Measurements from ENCODE around the gene HNRNPF. TPM values are rescaled to one million over a fixed set of nuclear protein-coding genes. Genes with fewer than 3 reads are reported as not detected.

The HNRNPF gene
- total and polyA plus RNA-seq, 2 of the 8 experiments (the other 6 are each of a cell fraction or from before 2014, with no cell fraction given): 209 to 389 TPM

DNA sequence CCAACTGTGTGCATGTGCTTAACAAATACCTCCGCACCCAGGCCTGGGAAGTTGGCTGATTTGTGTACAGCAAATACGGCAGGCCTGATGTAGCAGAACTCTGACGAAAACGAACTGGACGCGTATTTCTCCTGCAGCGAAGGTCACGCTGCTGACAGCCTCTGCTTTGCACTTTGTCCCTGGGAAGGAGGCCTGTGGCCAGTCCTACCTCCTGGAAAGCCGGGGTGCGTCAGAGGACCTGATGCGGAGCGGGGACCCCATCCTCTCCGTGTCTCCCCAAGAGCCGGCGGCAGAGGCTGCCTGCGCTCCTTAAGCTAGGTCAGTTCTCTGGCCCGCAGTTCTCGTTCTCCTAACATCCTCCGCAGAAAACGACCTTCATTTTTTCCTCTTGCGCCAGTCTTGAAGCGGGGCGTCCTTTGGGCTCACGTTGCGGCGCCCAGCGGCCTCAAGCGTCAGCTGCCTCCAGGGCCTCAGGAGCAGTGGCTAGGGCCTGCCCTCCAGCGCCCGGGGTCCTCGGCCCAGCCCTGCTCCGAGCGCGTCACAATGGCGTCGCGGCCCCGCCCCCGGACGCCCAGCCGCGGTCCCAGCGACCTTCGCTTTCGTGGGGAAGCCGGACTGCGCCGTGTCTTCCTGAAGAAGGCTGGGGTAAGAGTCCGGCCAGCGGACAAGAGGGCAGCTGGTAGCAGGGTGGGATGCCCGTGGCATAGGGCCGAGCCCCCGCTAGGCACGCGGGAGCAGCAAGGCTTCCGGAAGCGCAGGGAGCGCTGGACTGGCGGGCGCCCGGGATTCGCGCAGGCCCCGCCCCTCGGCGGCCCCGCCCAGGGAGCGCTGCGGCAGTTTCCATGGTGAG, 27.5 kb upstream of the HNRNPF start, which contains the start of gene ZNF487 (continued):
- TF ChIP-seq, protein P1, sequence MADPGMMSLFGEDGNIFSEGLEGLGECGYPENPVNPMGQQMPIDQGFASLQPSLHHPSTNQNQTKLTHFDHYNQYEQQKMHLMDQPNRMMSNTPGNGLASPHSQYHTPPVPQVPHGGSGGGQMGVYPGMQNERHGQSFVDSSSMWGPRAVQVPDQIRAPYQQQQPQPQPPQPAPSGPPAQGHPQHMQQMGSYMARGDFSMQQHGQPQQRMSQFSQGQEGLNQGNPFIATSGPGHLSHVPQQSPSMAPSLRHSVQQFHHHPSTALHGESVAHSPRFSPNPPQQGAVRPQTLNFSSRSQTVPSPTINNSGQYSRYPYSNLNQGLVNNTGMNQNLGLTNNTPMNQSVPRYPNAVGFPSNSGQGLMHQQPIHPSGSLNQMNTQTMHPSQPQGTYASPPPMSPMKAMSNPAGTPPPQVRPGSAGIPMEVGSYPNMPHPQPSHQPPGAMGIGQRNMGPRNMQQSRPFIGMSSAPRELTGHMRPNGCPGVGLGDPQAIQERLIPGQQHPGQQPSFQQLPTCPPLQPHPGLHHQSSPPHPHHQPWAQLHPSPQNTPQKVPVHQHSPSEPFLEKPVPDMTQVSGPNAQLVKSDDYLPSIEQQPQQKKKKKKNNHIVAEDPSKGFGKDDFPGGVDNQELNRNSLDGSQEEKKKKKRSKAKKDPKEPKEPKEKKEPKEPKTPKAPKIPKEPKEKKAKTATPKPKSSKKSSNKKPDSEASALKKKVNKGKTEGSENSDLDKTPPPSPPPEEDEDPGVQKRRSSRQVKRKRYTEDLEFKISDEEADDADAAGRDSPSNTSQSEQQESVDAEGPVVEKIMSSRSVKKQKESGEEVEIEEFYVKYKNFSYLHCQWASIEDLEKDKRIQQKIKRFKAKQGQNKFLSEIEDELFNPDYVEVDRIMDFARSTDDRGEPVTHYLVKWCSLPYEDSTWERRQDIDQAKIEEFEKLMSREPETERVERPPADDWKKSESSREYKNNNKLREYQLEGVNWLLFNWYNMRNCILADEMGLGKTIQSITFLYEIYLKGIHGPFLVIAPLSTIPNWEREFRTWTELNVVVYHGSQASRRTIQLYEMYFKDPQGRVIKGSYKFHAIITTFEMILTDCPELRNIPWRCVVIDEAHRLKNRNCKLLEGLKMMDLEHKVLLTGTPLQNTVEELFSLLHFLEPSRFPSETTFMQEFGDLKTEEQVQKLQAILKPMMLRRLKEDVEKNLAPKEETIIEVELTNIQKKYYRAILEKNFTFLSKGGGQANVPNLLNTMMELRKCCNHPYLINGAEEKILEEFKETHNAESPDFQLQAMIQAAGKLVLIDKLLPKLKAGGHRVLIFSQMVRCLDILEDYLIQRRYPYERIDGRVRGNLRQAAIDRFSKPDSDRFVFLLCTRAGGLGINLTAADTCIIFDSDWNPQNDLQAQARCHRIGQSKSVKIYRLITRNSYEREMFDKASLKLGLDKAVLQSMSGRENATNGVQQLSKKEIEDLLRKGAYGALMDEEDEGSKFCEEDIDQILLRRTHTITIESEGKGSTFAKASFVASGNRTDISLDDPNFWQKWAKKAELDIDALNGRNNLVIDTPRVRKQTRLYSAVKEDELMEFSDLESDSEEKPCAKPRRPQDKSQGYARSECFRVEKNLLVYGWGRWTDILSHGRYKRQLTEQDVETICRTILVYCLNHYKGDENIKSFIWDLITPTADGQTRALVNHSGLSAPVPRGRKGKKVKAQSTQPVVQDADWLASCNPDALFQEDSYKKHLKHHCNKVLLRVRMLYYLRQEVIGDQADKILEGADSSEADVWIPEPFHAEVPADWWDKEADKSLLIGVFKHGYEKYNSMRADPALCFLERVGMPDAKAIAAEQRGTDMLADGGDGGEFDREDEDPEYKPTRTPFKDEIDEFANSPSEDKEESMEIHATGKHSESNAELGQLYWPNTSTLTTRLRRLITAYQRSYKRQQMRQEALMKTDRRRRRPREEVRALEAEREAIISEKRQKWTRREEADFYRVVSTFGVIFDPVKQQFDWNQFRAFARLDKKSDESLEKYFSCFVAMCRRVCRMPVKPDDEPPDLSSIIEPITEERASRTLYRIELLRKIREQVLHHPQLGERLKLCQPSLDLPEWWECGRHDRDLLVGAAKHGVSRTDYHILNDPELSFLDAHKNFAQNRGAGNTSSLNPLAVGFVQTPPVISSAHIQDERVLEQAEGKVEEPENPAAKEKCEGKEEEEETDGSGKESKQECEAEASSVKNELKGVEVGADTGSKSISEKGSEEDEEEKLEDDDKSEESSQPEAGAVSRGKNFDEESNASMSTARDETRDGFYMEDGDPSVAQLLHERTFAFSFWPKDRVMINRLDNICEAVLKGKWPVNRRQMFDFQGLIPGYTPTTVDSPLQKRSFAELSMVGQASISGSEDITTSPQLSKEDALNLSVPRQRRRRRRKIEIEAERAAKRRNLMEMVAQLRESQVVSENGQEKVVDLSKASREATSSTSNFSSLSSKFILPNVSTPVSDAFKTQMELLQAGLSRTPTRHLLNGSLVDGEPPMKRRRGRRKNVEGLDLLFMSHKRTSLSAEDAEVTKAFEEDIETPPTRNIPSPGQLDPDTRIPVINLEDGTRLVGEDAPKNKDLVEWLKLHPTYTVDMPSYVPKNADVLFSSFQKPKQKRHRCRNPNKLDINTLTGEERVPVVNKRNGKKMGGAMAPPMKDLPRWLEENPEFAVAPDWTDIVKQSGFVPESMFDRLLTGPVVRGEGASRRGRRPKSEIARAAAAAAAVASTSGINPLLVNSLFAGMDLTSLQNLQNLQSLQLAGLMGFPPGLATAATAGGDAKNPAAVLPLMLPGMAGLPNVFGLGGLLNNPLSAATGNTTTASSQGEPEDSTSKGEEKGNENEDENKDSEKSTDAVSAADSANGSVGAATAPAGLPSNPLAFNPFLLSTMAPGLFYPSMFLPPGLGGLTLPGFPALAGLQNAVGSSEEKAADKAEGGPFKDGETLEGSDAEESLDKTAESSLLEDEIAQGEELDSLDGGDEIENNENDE (IDR thresholded peaks at IDR 0.05; ENCODE audit: insufficient replicate concordance, low read length): no peak
- TF ChIP-seq POLR2AphosphoS5 (IDR thresholded peaks at IDR 0.05; ENCODE audit: low read depth, low read length): peak; percentile 83; the same call in 1 of the 2 replicates
- TF ChIP-seq, protein P2, sequence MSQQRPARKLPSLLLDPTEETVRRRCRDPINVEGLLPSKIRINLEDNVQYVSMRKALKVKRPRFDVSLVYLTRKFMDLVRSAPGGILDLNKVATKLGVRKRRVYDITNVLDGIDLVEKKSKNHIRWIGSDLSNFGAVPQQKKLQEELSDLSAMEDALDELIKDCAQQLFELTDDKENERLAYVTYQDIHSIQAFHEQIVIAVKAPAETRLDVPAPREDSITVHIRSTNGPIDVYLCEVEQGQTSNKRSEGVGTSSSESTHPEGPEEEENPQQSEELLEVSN (IDR thresholded peaks at IDR 0.05): peak; percentile 45
- no peak for TF ChIP-seq RXRA (IDR thresholded peaks at IDR 0.05; ENCODE audit: insufficient read depth, low read depth, low read length)
- no peak for TF ChIP-seq CEBPB (IDR thresholded peaks at IDR 0.05; ENCODE audit: low read depth, low read length)
- TF ChIP-seq BRCA1 (IDR thresholded peaks at IDR 0.05; ENCODE audit: low read depth, low read length): no peak
- no peak for TF ChIP-seq CHD1 (IDR thresholded peaks at IDR 0.05; ENCODE audit: low read depth, low read length)
- TF ChIP-seq SP4 (IDR thresholded peaks at IDR 0.05; ENCODE audit: low read length): peak; percentile 82; the same call in 1 of the 2 replicates
- no peak for TF ChIP-seq FOSL1 (IDR thresholded peaks at IDR 0.05; ENCODE audit: insufficient read depth, low read depth, low read length)
- no peak for TF ChIP-seq ZNF274 (IDR thresholded peaks at IDR 0.05; ENCODE audit: borderline replicate concordance, extremely low read depth, low read length)

All from H1 (cell line).